Fibroblast of mammary gland (primary cell): ENCODE results near the gene PLCB4.

Experiments used
- DNase-seq: peaks from one replicate; pipeline ENCODE4 v3.0.0-alpha.2; 2010; ENCODE audit warnings: low read depth
- H3K4me3 ChIP-seq: 2 replicates; pipeline ENCODE4 v1.5.1; 2011; ENCODE audit warnings: low read depth, mild to moderate bottlenecking, low read length, moderate library complexity; ENCODE audit not compliant: control insufficient read depth
- TF ChIP-seq, protein P1 (sequence below): conservative IDR thresholded peaks from 2 replicates; pipeline ENCODE4 v1.5.1; 2011; ENCODE audit warnings: low read depth, low read length, inconsistent platforms; ENCODE audit not compliant: control insufficient read depth, insufficient read depth

The PLCB4 gene

DNA sequence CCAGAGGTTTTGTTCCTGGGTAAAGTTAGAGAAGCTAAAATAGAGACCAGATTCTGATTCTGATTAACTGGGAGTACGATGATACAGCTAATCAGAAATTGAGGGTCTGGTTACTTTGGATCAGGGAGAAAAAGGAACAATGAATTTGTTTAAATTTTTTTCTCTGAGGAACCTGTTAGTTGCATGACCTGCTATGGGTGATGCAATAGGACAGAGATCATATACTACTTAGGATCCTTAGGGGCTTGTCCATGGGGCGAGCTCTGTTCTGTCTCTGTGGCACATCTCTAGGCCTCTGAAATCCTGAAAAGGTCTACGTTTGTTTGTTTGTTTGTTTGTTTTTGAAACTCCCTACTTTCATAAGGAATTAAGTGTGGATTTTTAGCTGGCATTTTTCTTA is 279.4 kb downstream of the PLCB4 start:
- DNase-seq, result no peak
- no peak overlapping the region for H3K4me3 ChIP-seq

DNA sequence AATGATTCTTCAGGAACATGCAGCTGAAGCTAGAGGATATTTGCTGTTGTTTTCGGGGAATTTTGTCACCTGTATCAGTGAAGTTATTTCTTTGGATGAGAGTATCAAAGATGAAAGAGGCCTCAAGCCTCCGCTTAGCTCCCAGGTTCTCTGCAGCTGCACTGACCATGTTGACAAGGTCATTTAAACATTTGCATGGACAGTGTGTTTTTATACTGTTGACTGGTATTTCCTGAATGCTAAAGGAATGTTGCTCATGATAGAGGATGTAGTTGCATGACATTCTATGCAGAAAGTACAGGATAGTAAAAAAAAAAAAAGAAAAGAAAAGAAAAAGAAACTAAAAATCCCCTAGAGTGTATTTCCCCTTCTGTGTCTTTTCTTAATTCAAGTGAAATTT is 279.9 kb downstream of the PLCB4 start:
- DNase-seq, result no peak
- TF ChIP-seq, protein P1, sequence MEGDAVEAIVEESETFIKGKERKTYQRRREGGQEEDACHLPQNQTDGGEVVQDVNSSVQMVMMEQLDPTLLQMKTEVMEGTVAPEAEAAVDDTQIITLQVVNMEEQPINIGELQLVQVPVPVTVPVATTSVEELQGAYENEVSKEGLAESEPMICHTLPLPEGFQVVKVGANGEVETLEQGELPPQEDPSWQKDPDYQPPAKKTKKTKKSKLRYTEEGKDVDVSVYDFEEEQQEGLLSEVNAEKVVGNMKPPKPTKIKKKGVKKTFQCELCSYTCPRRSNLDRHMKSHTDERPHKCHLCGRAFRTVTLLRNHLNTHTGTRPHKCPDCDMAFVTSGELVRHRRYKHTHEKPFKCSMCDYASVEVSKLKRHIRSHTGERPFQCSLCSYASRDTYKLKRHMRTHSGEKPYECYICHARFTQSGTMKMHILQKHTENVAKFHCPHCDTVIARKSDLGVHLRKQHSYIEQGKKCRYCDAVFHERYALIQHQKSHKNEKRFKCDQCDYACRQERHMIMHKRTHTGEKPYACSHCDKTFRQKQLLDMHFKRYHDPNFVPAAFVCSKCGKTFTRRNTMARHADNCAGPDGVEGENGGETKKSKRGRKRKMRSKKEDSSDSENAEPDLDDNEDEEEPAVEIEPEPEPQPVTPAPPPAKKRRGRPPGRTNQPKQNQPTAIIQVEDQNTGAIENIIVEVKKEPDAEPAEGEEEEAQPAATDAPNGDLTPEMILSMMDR, result no peak
- no peak overlapping the region for H3K4me3 ChIP-seq

More for the DNA sequence above, 279.4 kb downstream of the PLCB4 start:
- TF ChIP-seq, protein P1, result no peak

DNA sequence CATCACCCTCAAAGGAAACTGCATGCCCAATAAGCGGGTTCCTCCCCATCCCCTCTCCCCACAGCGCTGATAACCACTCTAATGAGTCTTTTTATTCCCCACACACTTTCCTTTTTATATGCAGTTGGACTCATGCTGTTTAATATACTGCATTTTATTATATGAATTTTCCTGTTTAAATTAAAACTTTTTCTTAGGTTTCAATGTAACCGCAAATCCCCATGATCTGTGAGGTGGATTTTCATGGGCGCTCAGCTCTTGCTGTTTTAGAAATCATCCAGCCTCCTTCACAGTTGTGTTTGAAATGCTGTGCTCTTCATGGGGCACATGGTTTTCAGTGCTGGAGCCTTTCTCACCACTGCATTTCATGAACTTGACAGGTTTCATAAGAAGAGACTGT is 280.4 kb downstream of the PLCB4 start:
- no peak for DNase-seq
- H3K4me3 ChIP-seq, result no peak overlapping the region
- TF ChIP-seq, protein P1, result no peak

DNA sequence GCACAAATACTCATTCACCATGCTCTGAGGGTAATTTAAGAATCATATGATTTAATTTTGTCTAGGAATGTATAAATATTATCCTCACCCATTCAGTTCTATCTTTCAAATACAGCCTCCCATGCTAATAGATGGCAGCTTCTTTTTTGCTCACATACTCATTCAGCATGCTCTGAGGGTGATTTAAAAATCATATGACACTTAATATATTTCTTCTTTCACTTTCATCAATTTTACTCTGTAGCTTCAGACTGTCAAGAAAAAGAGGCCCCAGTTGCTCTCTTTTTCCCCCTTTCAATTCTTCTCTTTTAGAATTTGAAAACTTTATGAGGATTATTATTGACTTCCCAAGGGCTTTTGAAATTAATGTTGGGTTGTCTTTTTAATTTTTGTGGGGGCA is 283.9 kb downstream of the PLCB4 start:
- TF ChIP-seq, protein P1, result no peak
- no peak overlapping the region for H3K4me3 ChIP-seq
- DNase-seq, result no peak

DNA sequence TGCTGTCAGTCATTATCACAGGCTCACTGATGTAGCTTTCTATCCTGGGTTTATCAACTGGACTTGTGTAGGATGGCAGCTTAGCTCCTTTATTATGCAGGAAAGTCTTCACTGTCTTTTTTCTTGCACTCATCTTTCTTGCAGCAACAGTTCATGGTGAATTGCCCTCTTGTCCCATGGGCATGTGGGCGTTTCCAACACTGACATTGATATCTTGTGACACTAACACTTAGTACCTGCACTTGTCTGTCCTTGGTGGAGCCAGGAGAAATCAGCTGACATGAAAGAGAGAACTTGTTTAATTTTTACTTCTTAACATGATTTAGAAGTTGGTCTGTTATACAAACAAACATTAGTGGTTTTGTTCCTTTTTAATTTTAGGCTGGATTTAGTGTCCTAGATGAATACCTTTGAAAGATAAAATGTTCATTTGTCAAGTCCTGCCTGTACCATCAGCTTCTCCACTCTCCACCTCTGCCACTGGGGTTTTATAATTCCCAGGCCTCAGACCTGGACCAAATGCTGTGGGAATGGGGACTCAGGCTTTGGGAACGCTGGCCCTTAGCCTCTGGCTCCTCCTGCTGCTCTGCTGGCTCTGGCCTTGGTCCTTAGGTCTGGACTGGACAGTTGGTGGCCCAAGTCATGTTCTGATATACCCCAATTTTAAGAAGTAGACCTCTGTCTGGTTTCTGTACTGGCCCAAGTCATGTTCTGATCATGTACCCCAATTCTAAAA is 284.5 kb downstream of the PLCB4 start:
- peak; percentile 11 for DNase-seq
- TF ChIP-seq, protein P1, result peak; percentile 10
- no peak overlapping the region for H3K4me3 ChIP-seq

DNA sequence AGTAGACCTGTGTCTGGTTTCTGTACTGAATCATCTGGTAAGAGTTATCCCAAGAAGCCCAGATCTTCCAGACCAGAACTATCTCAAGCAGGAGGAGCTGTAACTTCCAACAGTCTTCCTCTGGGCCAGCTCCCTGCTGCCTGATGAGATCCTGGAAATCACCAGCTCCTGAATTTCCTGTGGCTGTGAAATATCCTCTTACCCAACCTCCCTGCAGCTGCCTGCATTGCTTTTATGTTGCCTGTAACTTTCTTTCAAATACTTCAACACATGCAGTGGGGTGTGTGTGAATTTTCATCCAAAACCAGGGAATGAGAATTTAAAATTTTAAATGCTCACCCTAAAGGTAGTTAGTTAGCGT is 285.0 kb downstream of the PLCB4 start:
- no peak overlapping the region for H3K4me3 ChIP-seq
- TF ChIP-seq, protein P1, result no peak
- peak; percentile 44 for DNase-seq
